HepG2 (cell line): ENCODE results near the gene LYRM4. TPM values are rescaled to one million over a fixed set of nuclear protein-coding genes. Genes with fewer than 3 reads are reported as not detected.

Experiments
- ATM ChIP-seq: fragments of 450-650 bp; IDR thresholded peaks from 2 replicates; pipeline ENCODE4 v1.7.1; 2017; ENCODE audit warnings: mild to moderate bottlenecking, borderline replicate concordance
- BATF2 ChIP-seq: sonication (generic); formaldehyde crosslinking; IDR thresholded peaks from 2 replicates; pipeline ENCODE4 v1.8.0; 2022; ENCODE audit warnings: mild to moderate bottlenecking, missing genetic modification reagents, moderate library complexity
- FOXO1 ChIP-seq: sonication (generic); formaldehyde crosslinking; IDR thresholded peaks from 2 replicates; pipeline ENCODE4 v1.4.0; 2020; ENCODE audit warnings: missing genetic modification reagents
- GABPB1 ChIP-seq: IDR thresholded peaks from 2 replicates; pipeline ENCODE4 v1.6.1; 2016; ENCODE audit warnings: mild to moderate bottlenecking, missing genetic modification reagents, moderate library complexity, missing compliant biosample characterization
- HOXA5 ChIP-seq: sonication (generic); formaldehyde crosslinking; IDR thresholded peaks from 2 replicates; pipeline ENCODE4 v1.4.0; 2020; ENCODE audit warnings: missing genetic modification reagents
- IRF2 ChIP-seq: IDR thresholded peaks from 2 replicates; pipeline ENCODE4 v1.6.1; 2018; ENCODE audit warnings: missing genetic modification reagents, missing compliant biosample characterization
- KDM6A ChIP-seq: IDR thresholded peaks from 2 replicates; pipeline ENCODE4 v1.6.1; 2016; ENCODE audit warnings: low read depth
- KMT2B ChIP-seq: IDR thresholded peaks from 2 replicates; pipeline ENCODE4 v1.6.1; 2016; ENCODE audit warnings: missing genetic modification reagents, missing compliant biosample characterization
- MEIS1 ChIP-seq: sonication (generic); formaldehyde crosslinking; IDR thresholded peaks from 2 replicates; pipeline ENCODE4 v1.9.0; 2021; ENCODE audit warnings: mild to moderate bottlenecking, missing genetic modification reagents, moderate library complexity, borderline replicate concordance
- TBL1XR1 ChIP-seq: fragments of 150-350 bp; IDR thresholded peaks from 2 replicates; pipeline ENCODE4 v1.6.1; 2014; ENCODE audit warnings: borderline replicate concordance, low read length; ENCODE audit not compliant: partially characterized antibody
- ZFP36 ChIP-seq: fragments of 150-350 bp; IDR thresholded peaks from 2 replicates; pipeline ENCODE4 v1.6.1; 2018; ENCODE audit warnings: borderline replicate concordance, low read length, low read depth; ENCODE audit not compliant: partially characterized antibody
- ZNF142 ChIP-seq: sonication (generic); formaldehyde crosslinking; IDR thresholded peaks from 2 replicates; pipeline ENCODE4 v1.4.0; 2020; ENCODE audit warnings: missing genetic modification reagents
- ZNF253 ChIP-seq: sonication (generic); formaldehyde crosslinking; IDR thresholded peaks from 2 replicates; pipeline ENCODE4 v1.8.0; 2022; ENCODE audit warnings: mild to moderate bottlenecking, missing genetic modification reagents, borderline replicate concordance
- ZNF280B ChIP-seq: sonication (generic); formaldehyde crosslinking; IDR thresholded peaks from 2 replicates; pipeline ENCODE4 v1.5.0; 2020; ENCODE audit warnings: missing genetic modification reagents, mild to moderate bottlenecking, borderline replicate concordance
- ZNF468 ChIP-seq: sonication (generic); formaldehyde crosslinking; IDR thresholded peaks from 2 replicates; pipeline ENCODE4 v1.8.0; 2022; ENCODE audit warnings: mild to moderate bottlenecking, moderate library complexity, missing genetic modification reagents
- ZSCAN9 ChIP-seq: IDR thresholded peaks from 2 replicates; pipeline ENCODE4 v1.6.1; 2016; ENCODE audit warnings: borderline replicate concordance
- polyA plus RNA-seq, 8 experiments: library from polyadenylated mRNA; depleted of rRNA in 3 of 8; stranded (reverse) in 7 of 8; unstranded in 1 of 8; fragments of >200 nt; fragmentation: Illumina TruSeq in 4 of 8; extraction: Trizol in 4 of 8; gene quantifications; 2 replicates each; pipeline versions ENCODE4 v1.2.1 to v1.2.3, GENCODE V29; 2011 to 2016; ENCODE audit warnings: low read depth in 4 of 8, missing spikeins in 1 of 8, mixed read lengths in 1 of 8; ENCODE audit not compliant: insufficient read depth in 1 of 8
- total RNA-seq, 5 experiments: library from RNA; depleted of rRNA; stranded (reverse); fragments of >200 nt; fragmentation: Illumina TruSeq; extraction: Trizol; gene quantifications; 2 replicates each; pipeline ENCODE4 v1.2.3, GENCODE V29; 2016; ENCODE audit warnings: low read depth in 1 of 5
- TF ChIP-seq, protein P1 (sequence below): IDR thresholded peaks from 2 replicates; pipeline ENCODE4 v1.6.1; 2016; ENCODE audit warnings: low read depth
- TF ChIP-seq, protein P2 (sequence below): sonication (generic); formaldehyde crosslinking; IDR thresholded peaks from 2 replicates; pipeline ENCODE4 v1.4.0; 2020; ENCODE audit warnings: missing genetic modification reagents, borderline replicate concordance

Gene LYRM4
- total and polyA plus RNA-seq, 2 of the 13 experiments (the other 11 are each of a cell fraction or from before 2014, with no cell fraction given): 64.6 to 67.5 TPM

DNA sequence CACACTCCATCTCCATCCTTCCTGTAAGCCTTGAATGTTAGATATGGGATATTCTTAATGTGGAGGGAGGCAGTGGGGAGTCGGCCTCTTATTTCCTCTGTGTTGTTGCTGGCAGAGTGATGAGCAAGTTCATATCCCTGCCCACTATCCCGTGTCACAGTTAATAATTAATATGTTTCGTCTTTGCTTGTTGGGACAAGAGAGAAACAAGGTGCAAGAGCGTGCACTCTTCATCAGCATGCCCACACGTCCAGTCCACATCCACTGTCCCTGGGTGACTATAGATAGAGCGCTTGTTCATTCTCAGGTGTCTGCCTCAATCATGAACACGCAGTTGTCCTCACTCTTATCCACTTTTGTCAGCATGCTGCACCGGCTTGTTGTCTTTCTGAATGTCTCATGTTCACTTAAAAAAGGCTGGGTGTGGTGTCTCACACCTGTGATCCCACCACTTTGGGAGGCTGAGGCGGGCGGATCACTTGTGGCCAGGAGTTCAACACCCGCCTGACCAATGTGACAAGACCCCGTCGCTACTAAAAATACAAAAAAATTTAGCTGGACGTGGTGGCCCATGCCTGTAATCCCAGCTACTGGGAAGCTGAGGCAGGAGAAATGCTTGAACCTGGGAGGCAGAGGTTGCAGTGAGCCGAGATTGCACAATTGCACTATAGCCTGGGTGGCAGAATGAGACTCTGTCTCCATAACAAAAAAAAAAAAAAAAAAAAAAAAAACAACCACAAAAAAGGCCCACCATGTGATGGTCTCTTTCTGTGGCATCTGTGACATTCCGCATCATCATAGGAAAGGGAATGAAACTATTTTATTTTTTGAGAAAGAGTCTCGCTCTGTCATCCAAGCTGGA is 141.4 kb downstream of the LYRM4 start (continued):
- TF ChIP-seq BATF2 (CRISPR knock-in tag): no peak
- TF ChIP-seq ZNF253 (CRISPR knock-in tag): no peak
- no peak for TF ChIP-seq ZFP36
- TF ChIP-seq IRF2: no peak
- TF ChIP-seq HOXA5: no peak
- TF ChIP-seq MEIS1 (CRISPR knock-in tag): no peak
- TF ChIP-seq, protein P1, sequence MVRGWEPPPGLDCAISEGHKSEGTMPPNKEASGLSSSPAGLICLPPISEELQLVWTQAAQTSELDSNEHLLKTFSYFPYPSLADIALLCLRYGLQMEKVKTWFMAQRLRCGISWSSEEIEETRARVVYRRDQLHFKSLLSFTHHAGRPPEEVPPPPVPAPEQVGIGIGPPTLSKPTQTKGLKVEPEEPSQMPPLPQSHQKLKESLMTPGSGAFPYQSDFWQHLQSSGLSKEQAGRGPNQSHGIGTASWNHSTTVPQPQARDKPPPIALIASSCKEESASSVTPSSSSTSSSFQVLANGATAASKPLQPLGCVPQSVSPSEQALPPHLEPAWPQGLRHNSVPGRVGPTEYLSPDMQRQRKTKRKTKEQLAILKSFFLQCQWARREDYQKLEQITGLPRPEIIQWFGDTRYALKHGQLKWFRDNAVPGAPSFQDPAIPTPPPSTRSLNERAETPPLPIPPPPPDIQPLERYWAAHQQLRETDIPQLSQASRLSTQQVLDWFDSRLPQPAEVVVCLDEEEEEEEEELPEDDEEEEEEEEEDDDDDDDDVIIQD: no peak
- no peak for TF ChIP-seq KDM6A (CRISPR knock-in tag)
- no peak for TF ChIP-seq ZNF142 (CRISPR knock-in tag)
- no peak for TF ChIP-seq TBL1XR1
- TF ChIP-seq ZNF280B (CRISPR knock-in tag): no peak
- TF ChIP-seq ATM: no peak
- TF ChIP-seq FOXO1: no peak
- TF ChIP-seq KMT2B (CRISPR knock-in tag): no peak
- no peak for TF ChIP-seq GABPB1 (CRISPR knock-in tag)
- TF ChIP-seq, protein P2, sequence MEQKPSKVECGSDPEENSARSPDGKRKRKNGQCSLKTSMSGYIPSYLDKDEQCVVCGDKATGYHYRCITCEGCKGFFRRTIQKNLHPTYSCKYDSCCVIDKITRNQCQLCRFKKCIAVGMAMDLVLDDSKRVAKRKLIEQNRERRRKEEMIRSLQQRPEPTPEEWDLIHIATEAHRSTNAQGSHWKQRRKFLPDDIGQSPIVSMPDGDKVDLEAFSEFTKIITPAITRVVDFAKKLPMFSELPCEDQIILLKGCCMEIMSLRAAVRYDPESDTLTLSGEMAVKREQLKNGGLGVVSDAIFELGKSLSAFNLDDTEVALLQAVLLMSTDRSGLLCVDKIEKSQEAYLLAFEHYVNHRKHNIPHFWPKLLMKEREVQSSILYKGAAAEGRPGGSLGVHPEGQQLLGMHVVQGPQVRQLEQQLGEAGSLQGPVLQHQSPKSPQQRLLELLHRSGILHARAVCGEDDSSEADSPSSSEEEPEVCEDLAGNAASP: no peak
- TF ChIP-seq ZNF468 (CRISPR knock-in tag): no peak
- no peak for TF ChIP-seq ZSCAN9 (CRISPR knock-in tag)
